Brain microvascular endothelial cell (primary cell): Measurements from ENCODE around the gene TASOR2.

ENCODE experiments used
- DNase-seq: peaks from one replicate; pipeline ENCODE4 v3.0.0-alpha.2; 2020
- H3K27ac ChIP-seq: fragments of 250-450 bp; sonication (Bioruptor Pico); 2 replicates; pipeline ENCODE4 v1.5.1; 2020; ENCODE audit warnings: mild to moderate bottlenecking, moderate library complexity
- H3K27me3 ChIP-seq: fragments of 250-450 bp; sonication (Bioruptor Pico); replicated peaks from 2 replicates; pipeline ENCODE4 v1.5.1; 2020; ENCODE audit warnings: mild to moderate bottlenecking
- H3K36me3 ChIP-seq: fragments of 250-450 bp; sonication (Bioruptor Pico); replicated peaks from 2 replicates; pipeline ENCODE4 v1.5.1; 2020; ENCODE audit warnings: mild to moderate bottlenecking
- H3K4me3 ChIP-seq: 2 replicates; pipeline ENCODE4 v1.5.1; 2011; ENCODE audit warnings: low read depth, mild to moderate bottlenecking, control low read depth, low read length, moderate library complexity
- CTCF ChIP-seq: IDR thresholded peaks from 2 replicates; pipeline ENCODE4 v1.5.1; 2011; ENCODE audit warnings: low read depth, mild to moderate bottlenecking, moderate library complexity, low read length, control low read depth, inconsistent platforms; ENCODE audit errors: missing control alignments
- in situ Hi-C: cut with HindIII; loops from 2 replicates; pipeline ENCODE4 v1.10.0; 2017; ENCODE audit warnings: low sequenced_read_pairs, low pct_ligation_motif_present

Gene TASOR2

GRCh38 chr10:5694573-5694972 is 9.9 kb downstream of the TASOR2 start:
- TF ChIP-seq CTCF: no peak
- Histone ChIP-seq H3K36me3 (no peaks in the 10 kb centered on the region), H3K4me3 (no peak overlapping the region), H3K27ac (no peak overlapping the region), H3K27me3 (no peaks in the 10 kb centered on the region)
- in situ Hi-C loops: no loop called here
- no peak for DNase-seq

- H3K27ac ChIP-seq: no peak overlapping the region
- H3K27me3 ChIP-seq: no peaks in the 10 kb centered on the region
- TF ChIP-seq CTCF: no peak
- in situ Hi-C loops: no loop called here
- no peaks in the 10 kb centered on the region for H3K36me3 ChIP-seq
- DNase-seq: no peak
- no peak overlapping the region for H3K4me3 ChIP-seq
Observed at GRCh38 chr10:5697342-5697741, 12.7 kb downstream of the TASOR2 start.

- no peak for TF ChIP-seq CTCF
- in situ Hi-C loops: no loop called here
- no peak for DNase-seq
- Histone ChIP-seq H3K4me3 (no peak overlapping the region), H3K27ac (no peak overlapping the region), H3K36me3 (no peaks in the 10 kb centered on the region), H3K27me3 (no peaks in the 10 kb centered on the region)
Observed at GRCh38 chr10:5698062-5698461, 13.4 kb downstream of the TASOR2 start.

- TF ChIP-seq CTCF: no peak
- in situ Hi-C loops: no loop called here
- H3K27ac ChIP-seq: no peak overlapping the region
- H3K4me3 ChIP-seq: no peak overlapping the region
- H3K36me3 ChIP-seq: no peaks in the 10 kb centered on the region
- no peak for DNase-seq
- no peaks in the 10 kb centered on the region for H3K27me3 ChIP-seq
Observed at GRCh38 chr10:5708356-5708755, 23.7 kb downstream of the TASOR2 start.

- no peaks in the 10 kb centered on the region for H3K27me3 ChIP-seq
- H3K4me3 ChIP-seq: no peak overlapping the region
- H3K36me3 ChIP-seq: no peaks in the 10 kb centered on the region
- no peak for TF ChIP-seq CTCF
- DNase-seq: no peak
- no peak overlapping the region for H3K27ac ChIP-seq
- in situ Hi-C loops: no loop called here
Observed at GRCh38 chr10:5709865-5710264, 25.2 kb downstream of the TASOR2 start.

- no peak for DNase-seq
- in situ Hi-C loops: no loop called here
- Histone ChIP-seq H3K4me3 (no peak overlapping the region), H3K36me3 (no peaks in the 10 kb centered on the region), H3K27ac (no peak overlapping the region), H3K27me3 (no peaks in the 10 kb centered on the region)
- TF ChIP-seq CTCF: no peak
Observed at GRCh38 chr10:5710859-5711258, 26.2 kb downstream of the TASOR2 start.
